Activated naive CD4-positive, alpha-beta T cell treated with anti-CD3 and anti-CD28 coated beads for 36 hours (primary cell): ENCODE data around the gene APBB1IP. TPM values are rescaled to one million over a fixed set of nuclear protein-coding genes. Genes with fewer than 3 reads are reported as not detected.
"Not testable (repeated sequence)": the region's sequence is repeated elsewhere in the genome, so short reads cannot be mapped to it uniquely, and the experiment has no call there.

Source experiments
- CTCF ChIA-PET: fragments of 350-600 bp; sonication (Branson Sonifier 250); formaldehyde crosslinking; loops from one replicate; lab custom pipeline; 2021; ENCODE audit warnings: antibody characterized with exemption; lab: Charles Lee
- DNase-seq: peaks from one replicate; pipeline ENCODE4 v3.0.0-alpha.2; 2020
- H3K27ac Mint-ChIP-seq: one replicate; pipeline ENCODE4 v1.8.0; 2021; ENCODE audit warnings: mild to moderate bottlenecking, mixed read lengths
- H3K27me3 Mint-ChIP-seq: one replicate; pipeline ENCODE4 v1.8.0; 2021; ENCODE audit warnings: low read depth, mixed read lengths
- H3K36me3 Mint-ChIP-seq: one replicate; pipeline ENCODE4 v1.8.0; 2021; ENCODE audit warnings: low read depth, mixed read lengths
- H3K4me1 Mint-ChIP-seq: one replicate; pipeline ENCODE4 v1.8.0; 2021; ENCODE audit warnings: low read depth, mixed read lengths
- H3K4me3 Mint-ChIP-seq: one replicate; pipeline ENCODE4 v1.8.0; 2021; ENCODE audit warnings: mild to moderate bottlenecking, moderate library complexity, mixed read lengths
- H3K9me3 Mint-ChIP-seq: one replicate; pipeline ENCODE4 v1.8.0; 2021; ENCODE audit warnings: mixed read lengths
- intact Hi-C: fragments of 100-400 bp; cut with micrococcal nuclease; formaldehyde crosslinking; loops from one replicate; pipeline ENCODE4 v1.15.1; 2023
- total RNA-seq, 2 experiments: library from RNA; stranded (reverse); gene quantifications; one replicate each; pipeline ENCODE4 v1.2.3, GENCODE V29; 2021

Gene APBB1IP
- total RNA-seq, 2 experiments from 2014 or later, result 29.4 to 30.9 TPM

- Mint-ChIP-seq H3K36me3 (peaks cover 16% of the 10 kb centered on the region), H3K4me1 (peaks cover 74% of the 10 kb centered on the region)
- CTCF ChIA-PET, result no interaction called here
These were observed 26.6 kb downstream of the APBB1IP start for GRCh38 chr10:26464632-26465280.

DNA sequence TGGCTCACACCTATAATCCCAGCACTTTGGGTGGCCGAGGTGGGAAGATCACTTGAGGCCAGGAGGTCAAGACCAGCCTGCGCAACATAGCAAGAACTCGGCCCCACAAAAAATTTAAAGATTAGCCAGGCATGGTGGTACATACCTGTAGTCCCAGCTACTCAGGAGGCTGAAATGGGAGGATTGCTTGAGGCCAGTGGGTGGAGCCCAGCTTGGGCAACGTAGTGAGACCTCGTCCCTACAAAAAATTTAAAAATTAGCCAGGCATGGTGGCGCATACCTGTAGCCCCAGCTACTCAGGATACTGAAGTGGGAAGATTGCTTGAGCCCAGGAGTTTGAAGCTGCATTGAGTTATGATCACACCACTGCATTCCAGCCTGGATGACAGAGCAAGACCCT lies 28.4 kb downstream of the APBB1IP start:
- CTCF ChIA-PET, result interaction anchor here (0.6 kb wide), 2 partner anchors 10 to 212 kb away, joined by 3 read pairs; no protein-coding TSS in a partner anchor
- H3K4me1 Mint-ChIP-seq, result peaks cover 80% of the 10 kb centered on the region

More at GRCh38 chr10:26464632-26465280, 26.6 kb downstream of the APBB1IP start:
- Mint-ChIP-seq H3K9me3 (peaks cover 3% of the 10 kb centered on the region), H3K27me3 (no peaks in the 10 kb centered on the region), H3K27ac (peak overlapping the region; percentile 69), H3K4me3 (no peak overlapping the region)
- intact Hi-C loops, result loop anchor here (1.0 kb wide), 1 partner anchor 7 kb away; no protein-coding TSS in a partner anchor
- no peak for DNase-seq

DNA sequence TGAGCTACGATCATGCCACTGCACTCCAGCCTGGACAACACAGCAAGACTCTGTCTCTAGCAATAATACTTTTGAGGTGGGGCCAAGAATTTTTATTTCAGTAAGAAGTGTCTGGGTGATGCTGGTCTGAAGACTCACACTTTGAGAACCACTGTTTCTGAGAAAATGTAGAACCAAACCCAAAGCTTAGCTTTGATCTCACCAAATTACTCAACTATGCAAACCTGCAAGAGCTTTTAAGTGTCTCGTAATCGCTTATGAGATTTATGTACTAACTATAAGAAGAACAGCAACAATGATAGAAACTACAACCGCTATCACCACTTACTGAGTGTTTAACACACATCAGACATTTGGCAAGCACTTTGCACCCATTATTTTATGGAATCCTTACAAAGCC lies 29.5 kb downstream of the APBB1IP start:
- DNase-seq, result no peak
- Mint-ChIP-seq H3K36me3 (peaks cover 11% of the 10 kb centered on the region), H3K4me3 (no peak overlapping the region), H3K4me1 (peaks cover 85% of the 10 kb centered on the region), H3K9me3 (peaks cover 3% of the 10 kb centered on the region), H3K27ac (peak overlapping the region; percentile 72), H3K27me3 (no peaks in the 10 kb centered on the region)
- CTCF ChIA-PET, result interaction anchor here (0.6 to 2.2 kb wide), 7 partner anchors 8 to 90 kb away, joined by 3 to 9 read pairs (median 4); no protein-coding TSS in a partner anchor
- intact Hi-C loops, result loop anchor here (1.0 kb wide), 4 partner anchors 8 to 20 kb away; no protein-coding TSS in a partner anchor

More for the DNA sequence above, 28.4 kb downstream of the APBB1IP start:
- intact Hi-C loops, DNase-seq, H3K27me3 Mint-ChIP-seq, H3K9me3 Mint-ChIP-seq, H3K4me3 Mint-ChIP-seq: not testable (repeated sequence)
- H3K27ac Mint-ChIP-seq, result peak overlapping the region; percentile 15
- H3K36me3 Mint-ChIP-seq, result peaks cover 12% of the 10 kb centered on the region

- intact Hi-C loops, result no loop called here
- no peak for DNase-seq
- H3K36me3 Mint-ChIP-seq, result peaks cover 6% of the 10 kb centered on the region
- no peaks in the 10 kb centered on the region for H3K27me3 Mint-ChIP-seq
- peaks cover 86% of the 10 kb centered on the region for H3K4me1 Mint-ChIP-seq
- no peaks in the 10 kb centered on the region for H3K9me3 Mint-ChIP-seq
- CTCF ChIA-PET, result interaction anchor here (0.7 to 2.2 kb wide), 7 partner anchors 9 to 89 kb away, joined by 3 to 9 read pairs (median 4); no protein-coding TSS in a partner anchor
- H3K4me3 Mint-ChIP-seq, result no peak overlapping the region
- no peak overlapping the region for H3K27ac Mint-ChIP-seq
These were observed 30.1 kb downstream of the APBB1IP start for GRCh38 chr10:26468291-26468690.

DNA sequence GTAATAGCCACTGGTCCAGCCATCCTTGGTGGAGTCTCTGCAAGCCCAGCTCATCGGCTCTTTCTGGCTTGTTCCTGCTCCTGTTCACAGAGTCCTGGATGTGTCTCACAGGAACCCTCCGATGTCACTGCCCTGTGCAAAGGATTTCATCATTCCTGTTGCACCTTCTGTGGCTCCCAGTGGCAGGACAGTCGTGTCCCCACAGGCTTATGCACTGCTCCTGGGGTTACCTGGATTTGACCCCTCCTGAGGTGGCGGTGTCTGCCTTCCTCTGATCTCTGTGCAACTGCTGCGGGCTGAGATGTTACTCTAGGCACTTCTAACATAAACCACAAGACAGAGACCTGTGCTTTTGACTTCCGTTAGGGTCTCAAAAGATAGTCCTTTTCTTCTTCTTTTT lies 30.6 kb downstream of the APBB1IP start:
- CTCF ChIA-PET, result interaction anchor here (0.7 to 2.2 kb wide), 5 partner anchors 9 to 33 kb away, joined by 4 to 9 read pairs (median 4); no protein-coding TSS in a partner anchor
- Mint-ChIP-seq H3K36me3 (peaks cover 5% of the 10 kb centered on the region), H3K9me3 (no peaks in the 10 kb centered on the region), H3K4me1 (peaks cover 83% of the 10 kb centered on the region), H3K27ac (peak overlapping the region; percentile 78), H3K4me3 (peak overlapping the region; percentile 66), H3K27me3 (no peaks in the 10 kb centered on the region)
- intact Hi-C loops, result no loop called here
- DNase-seq, result peak; percentile 56

DNA sequence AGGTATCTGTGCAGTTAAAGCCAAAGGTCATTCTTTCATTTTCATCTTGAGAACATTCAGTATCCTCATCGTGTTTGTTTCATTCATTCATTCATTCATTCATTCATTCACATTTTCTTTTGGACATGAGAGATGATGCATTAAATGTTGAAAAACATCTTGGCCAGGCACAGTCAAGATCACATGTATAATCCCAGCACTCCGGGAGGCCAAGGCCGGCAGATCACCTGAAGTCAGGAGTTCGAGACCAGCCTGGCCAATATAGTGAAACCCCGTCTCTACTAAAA lies 34.3 kb downstream of the APBB1IP start:
- CTCF ChIA-PET, result interaction anchor here (1.7 kb wide), 1 partner anchor 12 kb away, joined by 4 read pairs; no protein-coding TSS in a partner anchor
- Mint-ChIP-seq H3K4me1 (peaks cover 77% of the 10 kb centered on the region), H3K27me3 (no peaks in the 10 kb centered on the region), H3K27ac (no peak overlapping the region), H3K9me3 (no peaks in the 10 kb centered on the region), H3K4me3 (no peak overlapping the region), H3K36me3 (peaks cover 8% of the 10 kb centered on the region)
- intact Hi-C loops, result no loop called here
- no peak for DNase-seq

- intact Hi-C loops, result no loop called here
- no peaks in the 10 kb centered on the region for H3K27me3 Mint-ChIP-seq
- H3K27ac Mint-ChIP-seq, result peak overlapping the region; percentile 89
- no peaks in the 10 kb centered on the region for H3K9me3 Mint-ChIP-seq
- peaks cover 76% of the 10 kb centered on the region for H3K4me1 Mint-ChIP-seq
- H3K4me3 Mint-ChIP-seq, result no peak overlapping the region
- peaks cover 8% of the 10 kb centered on the region for H3K36me3 Mint-ChIP-seq
- DNase-seq, result no peak
- CTCF ChIA-PET, result interaction anchor here (0.8 kb wide), 1 partner anchor 83 kb away, joined by 3 read pairs; no protein-coding TSS in a partner anchor
These were observed 35.9 kb downstream of the APBB1IP start for GRCh38 chr10:26474026-26474425.

- H3K4me1 Mint-ChIP-seq, result peaks cover 74% of the 10 kb centered on the region
- H3K36me3 Mint-ChIP-seq, H3K9me3 Mint-ChIP-seq, H3K27me3 Mint-ChIP-seq: not testable (repeated sequence)
- DNase-seq, result peak; percentile 48
- peak overlapping the region; percentile 54 for H3K4me3 Mint-ChIP-seq
- CTCF ChIA-PET, result interaction anchor here (0.8 to 1.7 kb wide), 3 partner anchors 28 to 83 kb away, joined by 3 to 5 read pairs (median 3); no protein-coding TSS in a partner anchor
- peak overlapping the region; percentile 89 for H3K27ac Mint-ChIP-seq
- intact Hi-C loops, result loop anchor here (1.0 to 5.0 kb wide), 5 partner anchors 8 to 767 kb away; partner anchors contain the start of gene ACBD5
These were observed 36.7 kb downstream of the APBB1IP start for GRCh38 chr10:26474845-26475244.

- DNase-seq, result no peak
- H3K27ac Mint-ChIP-seq, result peak overlapping the region; percentile 89
- peak overlapping the region; percentile 30 for H3K4me3 Mint-ChIP-seq
- H3K9me3 Mint-ChIP-seq, result no peaks in the 10 kb centered on the region
- intact Hi-C loops, result loop anchor here (1.0 to 5.0 kb wide), 5 partner anchors 8 to 767 kb away; partner anchors contain the start of gene ACBD5
- peaks cover 76% of the 10 kb centered on the region for H3K4me1 Mint-ChIP-seq
- H3K27me3 Mint-ChIP-seq, result no peaks in the 10 kb centered on the region
- H3K36me3 Mint-ChIP-seq, result peaks cover 9% of the 10 kb centered on the region
- CTCF ChIA-PET, result interaction anchor here (1.0 to 1.7 kb wide), 2 partner anchors 29 to 75 kb away, joined by 3 to 5 read pairs; no protein-coding TSS in a partner anchor
These were observed 37.2 kb downstream of the APBB1IP start for GRCh38 chr10:26475386-26475785.

- no peaks in the 10 kb centered on the region for H3K9me3 Mint-ChIP-seq
- no peaks in the 10 kb centered on the region for H3K27me3 Mint-ChIP-seq
- H3K4me1 Mint-ChIP-seq, result peaks cover 70% of the 10 kb centered on the region
- intact Hi-C loops, result loop anchor here (5.0 kb wide), 1 partner anchor 765 kb away; the partner anchor contains the start of gene ACBD5
- CTCF ChIA-PET, result interaction anchor here (1.2 to 1.3 kb wide), 2 partner anchors 9 to 32 kb away, joined by 4 read pairs; no protein-coding TSS in a partner anchor
- no peak overlapping the region for H3K4me3 Mint-ChIP-seq
- H3K27ac Mint-ChIP-seq, result peak overlapping the region; percentile 87
- peaks cover 9% of the 10 kb centered on the region for H3K36me3 Mint-ChIP-seq
- DNase-seq, result no peak
These were observed 39.4 kb downstream of the APBB1IP start for GRCh38 chr10:26477501-26477900.

- peak overlapping the region; percentile 60 for H3K4me3 Mint-ChIP-seq
- intact Hi-C loops, result loop anchor here (5.0 kb wide), 1 partner anchor 764 kb away; the partner anchor contains the start of gene ACBD5
- CTCF ChIA-PET, result interaction anchor here (1.2 to 1.3 kb wide), 2 partner anchors 10 to 32 kb away, joined by 4 read pairs; no protein-coding TSS in a partner anchor
These were observed 39.9 kb downstream of the APBB1IP start for GRCh38 chr10:26478061-26478460.

More at GRCh38 chr10:26478061-26478460, 39.9 kb downstream of the APBB1IP start:
- H3K4me1 Mint-ChIP-seq, result peaks cover 66% of the 10 kb centered on the region
- H3K27me3 Mint-ChIP-seq, result no peaks in the 10 kb centered on the region
- peak overlapping the region; percentile 87 for H3K27ac Mint-ChIP-seq
- DNase-seq, result peak; percentile 39
- peaks cover 9% of the 10 kb centered on the region for H3K36me3 Mint-ChIP-seq
- no peaks in the 10 kb centered on the region for H3K9me3 Mint-ChIP-seq
